HepG2 (cell line): Measurements from ENCODE around the gene ZNFX1. TPM values are rescaled to one million over a fixed set of nuclear protein-coding genes. Genes with fewer than 3 reads are reported as not detected.

Experiments used
- ARID2 ChIP-seq: sonication (generic); formaldehyde crosslinking; IDR thresholded peaks from 2 replicates; pipeline ENCODE4 v1.8.1; 2022; ENCODE audit warnings: mild to moderate bottlenecking, missing genetic modification reagents, borderline replicate concordance
- DNMT1 ChIP-seq: sonication (generic); formaldehyde crosslinking; IDR thresholded peaks from 2 replicates; pipeline ENCODE4 v1.5.1; 2020; ENCODE audit warnings: mild to moderate bottlenecking, missing genetic modification reagents
- GABPA ChIP-seq, 2 experiments: IDR thresholded peaks; 2 replicates each; pipeline ENCODE4 v1.6.1; 2011 to 2016; ENCODE audit warnings: low read depth in 2 of 2, low read length in 1 of 2, missing biosample characterization in 1 of 2, missing genetic modification characterization in 1 of 2
- HMGA1 ChIP-seq: sonication (generic); formaldehyde crosslinking; conservative IDR thresholded peaks from 2 replicates; pipeline ENCODE4 v1.4.0; 2020; ENCODE audit warnings: missing genetic modification reagents
- ISL2 ChIP-seq: sonication (generic); formaldehyde crosslinking; IDR thresholded peaks from 2 replicates; pipeline ENCODE4 v1.5.0; 2020; ENCODE audit warnings: missing genetic modification reagents
- JUNB ChIP-seq: sonication (generic); formaldehyde crosslinking; IDR thresholded peaks from 2 replicates; pipeline ENCODE4 v1.8.0; 2022; ENCODE audit warnings: missing genetic modification reagents, mild to moderate bottlenecking, borderline replicate concordance
- KDM1A ChIP-seq: IDR thresholded peaks from 2 replicates; pipeline ENCODE4 v1.6.1; 2016; ENCODE audit warnings: missing compliant biosample characterization
- KDM5B ChIP-seq: sonication (generic); formaldehyde crosslinking; IDR thresholded peaks from 2 replicates; pipeline ENCODE4 v1.4.0; 2020; ENCODE audit warnings: missing genetic modification reagents, mild to moderate bottlenecking, borderline replicate concordance
- MAZ ChIP-seq, 2 experiments: sonication (generic) in 1 of 2; formaldehyde crosslinking in 1 of 2; IDR thresholded peaks; 2 replicates each; pipeline versions ENCODE4 v1.5.0 to v1.6.1; 2012 to 2020; ENCODE audit warnings: low read depth in 2 of 2, mild to moderate bottlenecking in 2 of 2, borderline replicate concordance in 1 of 2, improper control_type of control experiment in 1 of 2, low read length in 1 of 2, missing genetic modification reagents in 1 of 2, moderate library complexity in 1 of 2
- MED13 ChIP-seq: sonication (generic); formaldehyde crosslinking; IDR thresholded peaks from 2 replicates; pipeline ENCODE4 v1.5.0; 2020; ENCODE audit warnings: missing genetic modification reagents
- MXD4 ChIP-seq: IDR thresholded peaks from 2 replicates; pipeline ENCODE4 v1.6.1; 2016; ENCODE audit warnings: mild to moderate bottlenecking, missing biosample characterization, missing genetic modification reagents
- PAWR ChIP-seq: sonication (generic); formaldehyde crosslinking; IDR thresholded peaks from 2 replicates; pipeline ENCODE4 v1.4.0; 2020; ENCODE audit warnings: missing genetic modification reagents, mild to moderate bottlenecking, borderline replicate concordance
- RFX1 ChIP-seq: fragments of 450-650 bp; IDR thresholded peaks from 2 replicates; pipeline ENCODE4 v1.6.1; 2017
- RXRA ChIP-seq: sonication (generic); formaldehyde crosslinking; IDR thresholded peaks from 2 replicates; pipeline ENCODE4 v1.5.1; 2020; ENCODE audit warnings: missing genetic modification reagents
- SALL1 ChIP-seq: sonication (generic); formaldehyde crosslinking; IDR thresholded peaks from 2 replicates; pipeline ENCODE4 v1.8.0; 2022; ENCODE audit warnings: mild to moderate bottlenecking, missing genetic modification reagents
- SMARCE1 ChIP-seq: fragments of 450-650 bp; IDR thresholded peaks from 2 replicates; pipeline ENCODE4 v1.6.1; 2017; ENCODE audit warnings: borderline replicate concordance
- TBL1XR1 ChIP-seq: fragments of 150-350 bp; IDR thresholded peaks from 2 replicates; pipeline ENCODE4 v1.6.1; 2014; ENCODE audit warnings: borderline replicate concordance, low read length; ENCODE audit not compliant: partially characterized antibody
- XRCC5 ChIP-seq: fragments of 200-400 bp; formaldehyde crosslinking; optimal IDR thresholded peaks from 2 replicates; pipeline ENCODE3; 2017; ENCODE audit warnings: mild to moderate bottlenecking, low read length
- ZFAT ChIP-seq: sonication (generic); formaldehyde crosslinking; conservative IDR thresholded peaks from 2 replicates; pipeline ENCODE4 v1.8.1; 2023; ENCODE audit warnings: missing genetic modification reagents, inconsistent platforms
- ZNF33A ChIP-seq: sonication (generic); formaldehyde crosslinking; IDR thresholded peaks from 2 replicates; pipeline ENCODE4 v1.5.1; 2020; ENCODE audit warnings: missing genetic modification reagents, mild to moderate bottlenecking, moderate library complexity, borderline replicate concordance
- ZNF616 ChIP-seq: sonication (generic); formaldehyde crosslinking; IDR thresholded peaks from 2 replicates; pipeline ENCODE4 v1.5.0; 2020; ENCODE audit warnings: low read depth, mild to moderate bottlenecking, missing genetic modification reagents
- ZNF777 ChIP-seq: sonication (generic); formaldehyde crosslinking; IDR thresholded peaks from 2 replicates; pipeline ENCODE4 v1.4.0; 2020; ENCODE audit warnings: missing genetic modification reagents
- ZNF781 ChIP-seq: sonication (generic); formaldehyde crosslinking; IDR thresholded peaks from 2 replicates; pipeline ENCODE4 v1.5.1; 2020; ENCODE audit warnings: borderline replicate concordance, mild to moderate bottlenecking, missing genetic modification reagents; ENCODE audit errors: not compliant biosample characterization
- ZSCAN9 ChIP-seq: IDR thresholded peaks from 2 replicates; pipeline ENCODE4 v1.6.1; 2016; ENCODE audit warnings: borderline replicate concordance
- ZZZ3 ChIP-seq: sonication (generic); formaldehyde crosslinking; IDR thresholded peaks from 2 replicates; pipeline ENCODE4 v1.4.0; 2020; ENCODE audit warnings: missing genetic modification reagents, mild to moderate bottlenecking, borderline replicate concordance
- polyA plus RNA-seq, 8 experiments: library from polyadenylated mRNA; depleted of rRNA in 3 of 8; stranded (reverse) in 7 of 8; unstranded in 1 of 8; fragments of >200 nt; fragmentation: Illumina TruSeq in 4 of 8; extraction: Trizol in 4 of 8; gene quantifications; 2 replicates each; pipeline versions ENCODE4 v1.2.1 to v1.2.3, GENCODE V29; 2011 to 2016; ENCODE audit warnings: low read depth in 4 of 8, missing spikeins in 1 of 8, mixed read lengths in 1 of 8; ENCODE audit not compliant: insufficient read depth in 1 of 8
- total RNA-seq, 5 experiments: library from RNA; depleted of rRNA; stranded (reverse); fragments of >200 nt; fragmentation: Illumina TruSeq; extraction: Trizol; gene quantifications; 2 replicates each; pipeline ENCODE4 v1.2.3, GENCODE V29; 2016; ENCODE audit warnings: low read depth in 1 of 5
- TF ChIP-seq, protein P1 (sequence below): sonication (generic); formaldehyde crosslinking; IDR thresholded peaks from 2 replicates; pipeline ENCODE4 v1.4.0; 2020; ENCODE audit warnings: mild to moderate bottlenecking, missing genetic modification reagents
- TF ChIP-seq, protein P2 (sequence below): sonication (generic); formaldehyde crosslinking; IDR thresholded peaks from 2 replicates; pipeline ENCODE4 v1.5.0; 2020; ENCODE audit warnings: missing genetic modification reagents

The ZNFX1 gene
- total and polyA plus RNA-seq, 2 of the 13 experiments (the other 11 are each of a cell fraction or from before 2014, with no cell fraction given) = 2.9 to 11.1 TPM

DNA sequence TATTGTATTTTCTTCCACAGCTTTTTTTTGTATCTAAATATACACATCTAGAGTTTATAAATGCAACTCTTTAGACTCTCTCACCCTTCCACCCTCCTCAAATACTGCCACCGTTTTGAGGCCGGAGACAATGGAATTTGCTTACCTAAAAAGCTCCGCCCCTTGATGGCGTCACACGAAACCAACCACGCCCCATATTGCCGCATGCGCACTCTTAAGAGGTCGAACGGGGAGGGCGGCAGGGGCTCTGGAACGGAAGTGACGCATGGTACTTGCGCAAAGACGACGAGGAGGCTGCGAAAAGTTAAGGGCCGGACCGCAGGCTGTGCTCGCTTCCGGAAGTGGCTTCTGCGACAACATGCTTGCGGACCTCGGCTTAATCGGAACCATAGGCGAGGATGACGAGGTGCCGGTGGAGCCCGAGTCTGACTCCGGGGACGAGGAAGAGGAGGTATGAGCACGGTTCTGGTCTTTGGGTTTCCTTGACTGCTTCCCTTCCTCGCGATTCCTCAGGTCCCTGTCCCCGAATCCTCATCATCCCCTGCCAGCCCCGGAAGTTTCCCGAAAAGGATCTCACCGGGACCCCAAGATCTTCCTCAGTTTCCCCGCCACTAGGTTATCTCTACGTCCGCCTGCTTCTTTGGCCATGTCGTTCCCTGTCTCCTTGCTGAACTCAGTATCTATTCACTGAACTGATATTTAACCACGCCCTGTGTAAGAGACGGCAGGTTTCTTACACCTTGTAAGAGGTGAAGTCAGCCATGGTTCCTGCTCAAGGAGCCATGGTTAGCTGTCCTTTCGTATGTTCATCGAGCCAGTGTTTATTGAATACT is 58.5 kb downstream of the ZNFX1 start, which contains the start of gene DDX27 (continued):
- TF ChIP-seq ZNF616 (CRISPR knock-in tag) (0 out of 2 replicates have a peak, but pooled peaks have one; percentile 84), ZZZ3 (CRISPR knock-in tag) (peak; percentile 87; the same call in 1 of the 2 replicates), ZNF781 (CRISPR knock-in tag) (peak; percentile 98), KDM1A (no peak), ZNF777 (0 out of 2 replicates have a peak, but pooled peaks have one; percentile 57), MXD4 (CRISPR knock-in tag) (peak; percentile 96), XRCC5 (peak; percentile 59), KDM5B (CRISPR knock-in tag) (peak; percentile 92; the same call in 1 of the 2 replicates), GABPA (IDR thresholded peaks at IDR 0.05; ENCODE audit: low read depth, low read length) (peak; percentile 93), GABPA (CRISPR knock-in tag; IDR thresholded peaks at IDR 0.05; ENCODE audit: low read depth) (peak; percentile 99), ZNF33A (CRISPR knock-in tag) (no peak), JUNB (CRISPR knock-in tag) (peak; percentile 63; the same call in 1 of the 2 replicates), ARID2 (peak; percentile 88; the same call in 1 of the 2 replicates), RFX1 (no peak), MED13 (CRISPR knock-in tag) (0 out of 2 replicates have a peak, but pooled peaks have one; percentile 25), SALL1 (CRISPR knock-in tag) (peak; percentile 94), ZSCAN9 (no peak; the same call in 1 of the 2 replicates), MAZ (IDR thresholded peaks at IDR 0.05; ENCODE audit: borderline replicate concordance, low read depth, low read length) (peak; percentile 88; the same call in 1 of the 2 replicates), MAZ (CRISPR knock-in tag; IDR thresholded peaks at IDR 0.05; ENCODE audit: low read depth) (peak; percentile 94), HMGA1 (CRISPR knock-in tag) (no peak), ZFAT (no peak), PAWR (CRISPR knock-in tag) (no peak), TBL1XR1 (peak; percentile 9), ISL2 (CRISPR knock-in tag) (peak; percentile 80), RXRA (CRISPR knock-in tag) (peak; percentile 86), SMARCE1 (no peak), DNMT1 (CRISPR knock-in tag) (no peak)
- TF ChIP-seq, protein P1, sequence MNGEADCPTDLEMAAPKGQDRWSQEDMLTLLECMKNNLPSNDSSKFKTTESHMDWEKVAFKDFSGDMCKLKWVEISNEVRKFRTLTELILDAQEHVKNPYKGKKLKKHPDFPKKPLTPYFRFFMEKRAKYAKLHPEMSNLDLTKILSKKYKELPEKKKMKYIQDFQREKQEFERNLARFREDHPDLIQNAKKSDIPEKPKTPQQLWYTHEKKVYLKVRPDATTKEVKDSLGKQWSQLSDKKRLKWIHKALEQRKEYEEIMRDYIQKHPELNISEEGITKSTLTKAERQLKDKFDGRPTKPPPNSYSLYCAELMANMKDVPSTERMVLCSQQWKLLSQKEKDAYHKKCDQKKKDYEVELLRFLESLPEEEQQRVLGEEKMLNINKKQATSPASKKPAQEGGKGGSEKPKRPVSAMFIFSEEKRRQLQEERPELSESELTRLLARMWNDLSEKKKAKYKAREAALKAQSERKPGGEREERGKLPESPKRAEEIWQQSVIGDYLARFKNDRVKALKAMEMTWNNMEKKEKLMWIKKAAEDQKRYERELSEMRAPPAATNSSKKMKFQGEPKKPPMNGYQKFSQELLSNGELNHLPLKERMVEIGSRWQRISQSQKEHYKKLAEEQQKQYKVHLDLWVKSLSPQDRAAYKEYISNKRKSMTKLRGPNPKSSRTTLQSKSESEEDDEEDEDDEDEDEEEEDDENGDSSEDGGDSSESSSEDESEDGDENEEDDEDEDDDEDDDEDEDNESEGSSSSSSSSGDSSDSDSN (CRISPR knock-in tag) = peak; percentile 72
- TF ChIP-seq, protein P2, sequence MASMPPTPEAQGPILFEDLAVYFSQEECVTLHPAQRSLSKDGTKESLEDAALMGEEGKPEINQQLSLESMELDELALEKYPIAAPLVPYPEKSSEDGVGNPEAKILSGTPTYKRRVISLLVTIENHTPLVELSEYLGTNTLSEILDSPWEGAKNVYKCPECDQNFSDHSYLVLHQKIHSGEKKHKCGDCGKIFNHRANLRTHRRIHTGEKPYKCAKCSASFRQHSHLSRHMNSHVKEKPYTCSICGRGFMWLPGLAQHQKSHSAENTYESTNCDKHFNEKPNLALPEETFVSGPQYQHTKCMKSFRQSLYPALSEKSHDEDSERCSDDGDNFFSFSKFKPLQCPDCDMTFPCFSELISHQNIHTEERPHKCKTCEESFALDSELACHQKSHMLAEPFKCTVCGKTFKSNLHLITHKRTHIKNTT (CRISPR knock-in tag) = no peak
